CD8-positive, alpha-beta memory T cell (primary cell): Measurements from ENCODE around the gene TMEM259. TPM values are rescaled to one million over a fixed set of nuclear protein-coding genes. Genes with fewer than 3 reads are reported as not detected.

Source experiments
- CTCF ChIA-PET: fragments of 350-600 bp; sonication (Branson Sonifier 250); formaldehyde crosslinking; loops from one replicate; lab custom pipeline; 2021; ENCODE audit warnings: antibody characterized with exemption; lab: Charles Lee
- POLR2A ChIA-PET: fragments of 350-600 bp; sonication (Branson Sonifier 250); formaldehyde crosslinking; loops from one replicate; lab custom pipeline; 2021; ENCODE audit warnings: antibody characterized with exemption; lab: Charles Lee
- DNase-seq, 5 donors: peaks; one replicate each; pipeline versions ENCODE4 v3.0.0 to v3.0.0-alpha.2; 2020 to 2022; ENCODE audit warnings: mixed read lengths in 1 of 5
- H3K27ac ChIP-seq: one replicate; pipeline ENCODE4 v1.7.0; 2013; ENCODE audit warnings: low read depth, mild to moderate bottlenecking, low read length, moderate library complexity
- H3K27me3 ChIP-seq: 2 replicates; pipeline ENCODE4 v1.7.0; 2013; ENCODE audit warnings: low read length, mild to moderate bottlenecking; ENCODE audit not compliant: insufficient read depth, poor library complexity, severe bottlenecking
- H3K36me3 ChIP-seq: 2 replicates; pipeline ENCODE4 v1.7.0; 2013; ENCODE audit warnings: mild to moderate bottlenecking, low read length, moderate library complexity; ENCODE audit not compliant: insufficient read depth
- H3K4me1 ChIP-seq: 2 replicates; pipeline ENCODE4 v1.7.0; 2013; ENCODE audit warnings: mild to moderate bottlenecking, low read length, moderate library complexity; ENCODE audit not compliant: insufficient read depth
- H3K4me3 ChIP-seq: 2 replicates; pipeline ENCODE4 v1.7.0; 2013; ENCODE audit warnings: mild to moderate bottlenecking, low read length
- H3K9me3 ChIP-seq: 2 replicates; pipeline ENCODE4 v1.7.0; 2013; ENCODE audit warnings: mild to moderate bottlenecking, low read length
- H3K27ac Mint-ChIP-seq, 8 donors: one replicate each; pipeline ENCODE4 v1.8.0; 2020 to 2021; ENCODE audit warnings: mixed read lengths in 8 of 8, mild to moderate bottlenecking in 6 of 8, inconsistent platforms in 3 of 8, moderate library complexity in 3 of 8
- H3K27me3 Mint-ChIP-seq, 2 donors: one replicate each; pipeline ENCODE4 v1.8.0; 2020 to 2021; ENCODE audit warnings: mixed read lengths in 2 of 2, mild to moderate bottlenecking in 1 of 2, moderate library complexity in 1 of 2
- H3K36me3 Mint-ChIP-seq, 3 donors: one replicate each; pipeline ENCODE4 v1.8.0; 2020 to 2021; ENCODE audit warnings: mixed read lengths in 3 of 3, inconsistent platforms in 1 of 3, mild to moderate bottlenecking in 1 of 3
- H3K4me1 Mint-ChIP-seq, 3 donors: one replicate each; pipeline ENCODE4 v1.8.0; 2020 to 2021; ENCODE audit warnings: mixed read lengths in 3 of 3, inconsistent platforms in 1 of 3, mild to moderate bottlenecking in 1 of 3
- H3K4me3 Mint-ChIP-seq, 7 donors: one replicate each; pipeline ENCODE4 v1.8.0; 2020 to 2021; ENCODE audit warnings: mixed read lengths in 7 of 7, mild to moderate bottlenecking in 6 of 7, moderate library complexity in 4 of 7, inconsistent platforms in 2 of 7
- H3K9me3 Mint-ChIP-seq, 5 donors: one replicate each; pipeline ENCODE4 v1.8.0; 2020 to 2022; ENCODE audit warnings: mixed read lengths in 5 of 5, mild to moderate bottlenecking in 3 of 5, moderate library complexity in 2 of 5, inconsistent platforms in 1 of 5
- polyA plus RNA-seq: library from polyadenylated mRNA; unstranded; fragments of 300-500 nt; fragmentation: Illumina TruSeq; gene quantifications from one replicate; pipeline ENCODE4 v1.2.3, GENCODE V29; 2021
- total RNA-seq, 2 experiments: library from RNA; stranded (reverse); gene quantifications; one replicate each; pipeline ENCODE4 v1.2.3, GENCODE V29; 2021

Gene TMEM259
- total and polyA plus RNA-seq, 3 experiments from 2014 or later, result 84.6 to 157 (median 151) TPM

DNA sequence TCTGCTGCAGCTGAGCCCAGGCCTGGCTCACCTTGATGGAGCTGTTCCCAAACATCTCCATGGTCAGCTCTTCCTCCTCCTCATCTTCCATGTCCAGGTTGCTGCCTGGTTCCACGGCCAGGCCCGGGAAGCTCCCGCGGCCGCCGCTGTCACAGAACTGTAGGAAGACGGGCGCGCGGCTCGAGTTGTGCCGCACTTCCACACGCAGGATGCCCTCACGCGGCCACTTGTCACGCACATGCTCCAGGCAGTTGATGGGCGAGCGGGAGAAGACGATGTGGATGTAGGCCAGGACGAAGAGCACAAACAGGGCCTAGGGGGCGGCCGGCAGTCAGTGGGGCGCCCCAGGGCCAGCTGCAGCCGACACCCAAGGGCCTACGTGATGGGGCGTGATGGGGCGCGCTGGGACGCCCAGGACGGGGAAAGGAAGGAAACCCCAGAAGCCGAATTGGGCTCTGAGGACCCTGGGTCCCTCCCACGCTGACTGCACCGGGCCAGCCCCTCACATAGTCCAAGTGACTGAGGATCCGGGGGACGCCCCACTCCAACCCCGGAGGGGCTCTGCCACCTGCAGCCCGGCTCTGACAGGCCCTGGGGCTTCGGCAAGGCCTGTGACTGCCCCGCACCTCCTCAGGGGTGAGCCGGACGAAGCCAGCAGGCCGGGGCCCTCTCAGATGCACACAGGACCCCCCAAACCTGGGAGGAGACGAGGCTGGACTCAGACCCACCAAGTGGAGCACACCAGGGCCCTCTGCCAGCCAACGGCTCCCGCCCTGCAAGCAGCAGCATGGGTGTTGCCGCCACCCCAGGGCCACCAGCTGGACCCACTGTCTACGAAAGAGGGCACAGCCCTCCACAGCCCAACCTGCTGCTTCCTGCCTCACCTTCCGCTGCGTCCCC lies 6.5 kb downstream of the TMEM259 start:
- Mint-ChIP-seq H3K9me3 (no peaks in the 10 kb centered on the region), H3K27ac (peak overlapping the region in 1 of 8 donors; percentile 71), H3K36me3 (peaks cover 0 to 39% (median 0%) of the 10 kb centered on the region in 3 donors), H3K27me3 (no peaks in the 10 kb centered on the region), H3K4me3 (no peak overlapping the region), H3K4me1 (peaks cover 16 to 43% (median 24%) of the 10 kb centered on the region in 3 donors)
- Histone ChIP-seq H3K27ac (no peak overlapping the region), H3K4me3 (no peak overlapping the region), H3K27me3 (no peaks in the 10 kb centered on the region), H3K36me3 (peaks cover 5% of the 10 kb centered on the region), H3K9me3 (no peaks in the 10 kb centered on the region), H3K4me1 (peaks cover 38% of the 10 kb centered on the region)
- no peak for DNase-seq
- POLR2A ChIA-PET, result interaction anchor here (0.6 to 1.2 kb wide), 3 partner anchors 18 to 42 kb away, joined by 3 to 5 read pairs (median 3); partner anchors contain the start of gene WDR18
- CTCF ChIA-PET, result no interaction called here

DNA sequence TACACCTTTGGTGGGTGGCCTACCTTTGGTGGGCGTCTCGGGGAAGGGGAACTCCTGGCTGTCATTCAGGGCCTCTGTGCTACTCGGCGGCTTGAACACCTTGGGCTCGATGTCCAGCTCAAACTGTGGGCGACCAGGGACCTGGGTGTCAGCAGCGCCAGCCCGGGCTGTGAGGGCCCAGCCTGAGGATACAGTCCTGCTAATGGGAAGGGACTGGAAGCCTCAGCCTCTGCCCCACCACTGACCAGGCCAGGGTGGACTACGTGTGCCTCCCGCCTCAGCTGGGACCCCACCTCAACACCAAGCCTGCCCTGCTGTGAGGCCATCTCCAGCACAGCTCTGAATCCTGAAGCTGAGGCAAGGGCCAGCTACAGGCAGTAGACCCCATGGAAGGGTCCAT lies 7.7 kb downstream of the TMEM259 start:
- CTCF ChIA-PET, result no interaction called here
- no peaks in the 10 kb centered on the region for H3K27me3 ChIP-seq

DNA sequence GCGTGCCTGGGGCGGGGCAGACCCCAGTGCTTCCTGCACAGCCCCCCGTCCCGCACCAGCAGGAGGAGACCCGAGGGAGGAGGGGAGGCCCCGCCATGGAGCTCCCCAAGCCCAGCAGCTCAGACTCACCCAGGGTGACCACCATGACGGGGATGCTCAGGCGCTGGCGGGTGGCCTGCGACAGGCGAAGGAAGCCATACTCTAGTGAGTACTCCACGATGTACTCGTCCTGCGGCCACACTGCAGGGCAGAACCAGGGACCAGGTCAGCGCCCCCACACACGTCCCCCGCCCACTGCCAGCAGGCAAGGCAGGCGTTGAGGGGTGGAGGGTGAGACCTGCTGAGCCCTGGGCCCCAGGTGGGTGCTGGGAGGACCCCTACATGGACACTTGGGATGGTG lies 8.6 kb downstream of the TMEM259 start:
- POLR2A ChIA-PET, result interaction anchor here (1.1 kb wide), 1 partner anchor 15 kb away, joined by 3 read pairs; no protein-coding TSS in a partner anchor
- Mint-ChIP-seq H3K9me3 (no peaks in the 10 kb centered on the region), H3K36me3 (peaks cover 0 to 37% (median 0%) of the 10 kb centered on the region in 3 donors), H3K27me3 (no peaks in the 10 kb centered on the region), H3K4me1 (peaks cover 6 to 22% (median 9%) of the 10 kb centered on the region in 3 donors), H3K27ac (no peak overlapping the region), H3K4me3 (no peak overlapping the region)
- CTCF ChIA-PET, result no interaction called here
- H3K4me3 ChIP-seq, result no peak overlapping the region
- peaks cover 17% of the 10 kb centered on the region for H3K4me1 ChIP-seq
- no peak for DNase-seq
- H3K36me3 ChIP-seq, result no peaks in the 10 kb centered on the region
- H3K27ac ChIP-seq, result no peak overlapping the region
- no peaks in the 10 kb centered on the region for H3K27me3 ChIP-seq
- H3K9me3 ChIP-seq, result no peaks in the 10 kb centered on the region

More for the DNA sequence above, 7.7 kb downstream of the TMEM259 start:
- POLR2A ChIA-PET, result interaction anchor here (1.0 to 1.1 kb wide), 2 partner anchors 8 to 14 kb away, joined by 3 read pairs; partner anchors contain the start of gene RNU6-2
- Mint-ChIP-seq H3K4me1 (peaks cover 14 to 31% (median 15%) of the 10 kb centered on the region in 3 donors), H3K9me3 (no peaks in the 10 kb centered on the region), H3K27me3 (no peaks in the 10 kb centered on the region), H3K27ac (peak overlapping the region in 1 of 8 donors; percentile 39), H3K4me3 (no peak overlapping the region), H3K36me3 (peaks cover 0 to 38% (median 0%) of the 10 kb centered on the region in 3 donors)
- DNase-seq, result no peak
- Histone ChIP-seq H3K36me3 (peaks cover 5% of the 10 kb centered on the region), H3K4me1 (peaks cover 26% of the 10 kb centered on the region), H3K9me3 (no peaks in the 10 kb centered on the region), H3K4me3 (no peak overlapping the region), H3K27ac (no peak overlapping the region)

DNA sequence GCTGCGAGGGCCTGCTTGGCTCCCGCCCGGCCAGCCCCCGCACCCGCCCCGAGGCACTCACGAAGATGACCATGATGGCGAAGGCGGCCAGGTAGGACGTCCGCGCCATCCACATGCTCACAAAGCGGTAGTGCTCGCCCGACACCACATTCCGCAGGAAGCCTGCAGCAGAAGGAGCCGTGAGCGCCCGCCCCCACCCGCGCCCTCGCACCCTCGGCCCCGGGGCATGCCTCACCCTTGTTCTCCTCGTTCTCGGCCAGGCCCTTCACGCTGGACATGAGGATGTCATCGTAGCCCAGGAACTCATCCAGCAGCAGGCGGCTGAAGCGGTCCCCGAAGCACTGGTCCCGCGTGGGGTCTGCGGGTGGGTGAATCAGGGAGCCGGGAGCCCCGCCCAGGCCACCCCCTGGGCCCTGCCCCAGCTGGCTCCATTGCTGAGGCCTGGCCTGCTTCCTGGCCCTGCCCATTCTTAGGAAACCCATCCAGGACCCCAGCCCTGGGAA lies 9.0 kb downstream of the TMEM259 start:
- H3K4me1 ChIP-seq, result peaks cover 13% of the 10 kb centered on the region
- no peaks in the 10 kb centered on the region for H3K36me3 ChIP-seq
- Mint-ChIP-seq H3K9me3 (no peaks in the 10 kb centered on the region), H3K27ac (no peak overlapping the region), H3K4me1 (peaks cover 2 to 18% (median 5%) of the 10 kb centered on the region in 3 donors), H3K4me3 (no peak overlapping the region), H3K36me3 (peaks cover 0 to 36% (median 0%) of the 10 kb centered on the region in 3 donors), H3K27me3 (no peaks in the 10 kb centered on the region)
- DNase-seq, result no peak
- H3K9me3 ChIP-seq, result no peaks in the 10 kb centered on the region
- ChIA-PET CTCF (no interaction called here), POLR2A (no interaction called here)
- no peaks in the 10 kb centered on the region for H3K27me3 ChIP-seq
- H3K27ac ChIP-seq, result no peak overlapping the region
- H3K4me3 ChIP-seq, result no peak overlapping the region

DNA sequence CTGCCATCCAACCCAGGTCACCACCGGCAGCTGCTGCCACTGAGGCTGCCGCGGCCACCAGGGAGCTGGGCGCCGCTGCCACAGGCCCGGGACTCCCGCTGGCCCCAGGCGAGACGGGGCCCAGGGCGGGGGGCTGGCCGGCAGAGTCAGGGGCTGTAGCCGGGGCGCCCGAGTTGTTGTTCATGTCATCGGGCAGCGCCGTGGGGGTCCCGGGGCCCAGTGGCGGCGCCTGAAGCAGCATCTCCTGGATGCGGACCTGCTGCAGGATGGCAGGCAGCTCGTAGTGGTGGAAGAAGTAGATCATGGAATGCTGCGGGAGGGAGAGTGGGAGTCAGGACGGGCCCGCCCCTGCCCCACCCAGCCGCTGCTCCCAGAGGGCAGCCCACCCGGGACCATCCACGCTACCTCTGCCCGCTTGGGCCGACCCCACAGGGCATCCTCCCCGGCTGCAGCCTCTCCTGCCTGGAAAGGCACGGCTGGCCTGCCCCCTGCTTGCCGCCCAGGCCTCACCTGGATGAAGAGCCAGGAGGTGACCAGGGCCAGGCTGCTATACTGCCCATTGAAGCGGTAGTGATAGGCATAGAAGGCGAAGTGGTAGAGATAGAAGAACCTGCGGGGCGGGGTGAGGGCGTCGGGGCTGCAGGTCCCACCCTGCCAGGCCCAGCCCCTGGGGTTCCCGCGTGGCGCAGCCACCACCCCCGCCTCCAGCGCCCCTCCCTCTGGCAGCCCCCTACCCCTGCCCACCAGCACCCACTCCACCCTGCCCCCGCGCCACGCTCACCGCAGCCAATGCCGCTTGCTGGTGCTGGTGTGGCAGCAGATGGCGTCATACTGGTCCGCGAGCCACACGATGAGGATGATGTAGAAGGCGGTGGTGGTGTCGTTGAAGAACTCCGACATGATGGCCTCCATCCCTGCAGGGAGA lies 10.1 kb downstream of the TMEM259 start:
- Histone ChIP-seq H3K4me3 (no peak overlapping the region), H3K27ac (no peak overlapping the region), H3K36me3 (no peaks in the 10 kb centered on the region), H3K4me1 (peaks cover 4% of the 10 kb centered on the region), H3K27me3 (no peaks in the 10 kb centered on the region), H3K9me3 (no peaks in the 10 kb centered on the region)
- DNase-seq, result no peak
- H3K27me3 Mint-ChIP-seq, result no peaks in the 10 kb centered on the region
- peak overlapping the region in 1 of 8 donors; percentile 42 for H3K27ac Mint-ChIP-seq
- H3K9me3 Mint-ChIP-seq, result no peaks in the 10 kb centered on the region
- H3K4me1 Mint-ChIP-seq, result peaks cover 0 to 9% (median 3%) of the 10 kb centered on the region in 3 donors
- CTCF ChIA-PET, result interaction anchor here (0.8 kb wide), 1 partner anchor 32 kb away, joined by 3 read pairs; no protein-coding TSS in a partner anchor
- H3K4me3 Mint-ChIP-seq, result no peak overlapping the region
- POLR2A ChIA-PET, result interaction anchor here (0.5 kb wide), 2 partner anchors 49 to 92 kb away, joined by 3 read pairs; no protein-coding TSS in a partner anchor
- H3K36me3 Mint-ChIP-seq, result peaks cover 0 to 33% (median 0%) of the 10 kb centered on the region in 3 donors

DNA sequence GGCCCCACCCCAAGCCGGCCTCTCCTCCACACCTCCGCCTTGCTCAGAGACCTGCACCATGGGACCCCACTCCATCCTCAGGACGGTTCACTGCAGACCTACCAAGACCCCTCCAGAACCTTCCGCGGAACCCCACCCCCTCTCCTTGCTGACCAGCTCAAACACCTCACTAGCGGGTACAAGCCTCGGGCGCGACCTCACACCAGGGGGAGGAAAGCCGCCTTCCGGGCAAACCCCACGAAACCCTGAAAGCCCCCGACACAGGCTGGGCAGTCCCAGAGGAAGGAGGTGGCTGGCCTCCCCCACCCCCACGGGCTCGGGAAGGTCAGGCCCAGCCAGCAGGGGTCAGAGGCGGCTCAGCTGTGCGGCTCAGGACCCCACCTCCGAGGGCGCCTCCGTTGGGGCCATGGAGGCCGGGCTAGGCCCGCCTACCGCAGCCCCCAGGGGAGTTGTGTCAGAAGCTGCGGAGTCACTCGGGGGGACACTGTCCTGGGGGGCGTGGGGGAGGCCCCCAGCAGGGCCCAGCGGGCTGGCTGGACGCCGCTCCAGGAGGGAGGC lies 10.9 kb downstream of the TMEM259 start:
- no peak for DNase-seq
- Histone ChIP-seq H3K27ac (no peak overlapping the region), H3K9me3 (no peaks in the 10 kb centered on the region), H3K4me1 (no peaks in the 10 kb centered on the region), H3K27me3 (no peaks in the 10 kb centered on the region), H3K36me3 (no peaks in the 10 kb centered on the region), H3K4me3 (no peak overlapping the region)
- Mint-ChIP-seq H3K4me3 (no peak overlapping the region), H3K27ac (no peak overlapping the region), H3K27me3 (peaks cover 0 to 2% of the 10 kb centered on the region in 2 donors), H3K36me3 (peaks cover 0 to 30% (median 0%) of the 10 kb centered on the region in 3 donors), H3K9me3 (no peaks in the 10 kb centered on the region), H3K4me1 (peaks cover 0 to 5% (median 3%) of the 10 kb centered on the region in 3 donors)
- POLR2A ChIA-PET, result interaction anchor here (0.5 to 0.6 kb wide), 3 partner anchors 19 to 91 kb away, joined by 3 to 4 read pairs (median 3); no protein-coding TSS in a partner anchor
- CTCF ChIA-PET, result interaction anchor here (0.8 to 0.9 kb wide), 2 partner anchors 11 to 31 kb away, joined by 3 to 4 read pairs; no protein-coding TSS in a partner anchor
